Measurements from ENCODE around the gene BOLL.
"Not testable (repeated sequence)": the region's sequence is repeated elsewhere in the genome, so short reads cannot be mapped to it uniquely, and the experiment has no call there.

The BOLL gene

DNA sequence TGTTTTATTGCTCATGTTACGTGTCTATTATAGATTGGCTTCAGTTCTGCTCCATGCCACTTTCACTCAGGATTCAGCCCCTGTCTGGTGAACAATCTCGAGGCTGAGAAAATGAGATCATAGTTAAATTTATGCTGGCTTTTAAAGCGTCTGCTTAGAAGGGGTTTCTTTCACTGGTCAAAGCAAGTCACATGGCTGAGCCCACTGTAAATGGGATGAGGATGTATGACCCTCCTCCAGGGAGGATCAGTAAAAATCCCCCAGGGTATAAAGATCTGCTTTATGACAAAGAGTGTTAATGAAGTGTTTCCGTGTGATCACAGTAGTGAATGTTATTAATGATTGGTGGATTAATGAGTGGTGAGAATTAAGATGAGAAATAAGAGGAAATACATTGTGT lies 13.1 kb upstream of the BOLL start:
- no peak for DNase-seq (ENCODE audit: low read depth)

DNA sequence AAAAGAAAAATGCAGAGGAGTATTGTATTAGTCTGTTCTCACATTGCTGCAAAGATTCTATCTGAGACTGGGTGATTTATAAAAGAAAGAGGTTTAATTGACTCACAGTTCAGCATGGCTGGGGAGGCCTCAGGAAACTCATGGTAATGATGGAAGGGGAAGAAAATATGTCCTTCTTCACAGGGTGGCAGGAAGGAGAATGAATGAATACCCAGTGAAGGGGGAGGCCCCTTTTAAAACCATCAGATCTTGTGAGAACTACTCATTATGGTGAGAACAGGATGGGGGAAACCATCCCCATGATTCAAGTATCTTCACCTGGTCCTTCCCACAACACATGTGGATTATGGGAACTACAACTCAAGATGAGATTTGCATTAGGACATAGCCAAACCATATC lies 10.2 kb upstream of the BOLL start:
- DNase-seq (ENCODE audit: low read depth), result no peak

DNA sequence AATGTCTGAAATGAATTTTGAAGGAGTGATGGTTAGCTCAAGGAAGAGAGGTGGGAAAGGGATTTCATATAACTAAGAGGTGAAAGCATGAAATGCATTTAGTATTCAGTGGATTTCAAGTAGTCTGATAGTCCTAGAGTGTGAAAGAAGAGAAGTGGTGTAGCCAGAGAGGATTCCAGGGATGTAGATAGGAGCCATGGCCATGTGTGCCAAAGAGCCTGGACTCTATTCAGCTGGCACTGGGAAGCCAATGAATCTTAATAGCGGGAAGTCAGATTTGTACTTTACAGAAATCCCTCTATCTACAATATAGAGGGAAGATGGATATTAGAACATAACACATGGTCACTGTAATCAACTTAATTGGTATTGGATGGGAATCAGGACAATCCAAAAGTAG lies 8.3 kb upstream of the BOLL start:
- no peak for DNase-seq (ENCODE audit: low read depth)

DNA sequence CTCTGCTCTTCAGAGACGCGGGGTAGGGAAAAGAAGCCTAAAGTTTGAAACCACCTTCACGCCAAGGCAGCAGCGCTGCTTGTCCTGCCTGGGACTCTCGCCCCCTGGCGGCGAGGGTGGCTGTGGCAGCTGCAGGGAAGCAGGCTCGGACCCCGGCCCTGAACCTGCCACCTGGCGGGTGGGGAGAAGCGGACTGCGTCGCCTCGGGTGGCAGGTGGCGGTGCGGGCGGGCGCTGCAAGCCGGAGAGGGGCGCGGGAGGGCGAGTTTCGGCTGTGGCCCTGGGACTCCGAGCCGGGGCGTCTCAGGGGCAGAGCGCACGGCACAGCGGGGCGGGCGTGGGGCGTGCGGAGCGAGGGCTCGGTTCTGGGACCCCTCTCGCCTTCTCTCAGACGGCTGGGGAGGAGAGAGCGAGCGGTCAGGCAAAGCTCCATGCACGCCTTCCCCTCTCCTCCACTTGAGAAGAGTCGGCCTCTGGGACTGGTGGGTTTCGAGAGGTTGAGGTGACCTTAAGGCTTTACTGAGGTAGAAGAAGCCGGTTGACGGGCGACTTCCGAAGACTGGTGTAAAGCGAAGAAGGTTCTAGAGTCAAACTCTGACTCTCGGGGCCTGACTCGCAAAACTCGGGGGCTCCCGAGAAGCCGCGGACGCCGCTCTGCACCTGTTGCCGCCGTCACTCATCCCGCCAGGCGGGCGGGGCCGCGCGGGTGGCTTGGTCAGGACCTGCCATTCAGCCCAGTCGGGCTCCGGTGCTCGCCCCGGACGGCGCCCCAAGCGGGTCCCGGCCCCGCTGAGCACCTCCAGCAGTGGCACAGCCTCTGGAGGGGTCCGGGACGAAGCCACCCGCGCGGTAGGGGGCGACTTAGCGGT lies 1.1 kb upstream of the BOLL start:
- no peak for DNase-seq (ENCODE audit: low read depth)

DNA sequence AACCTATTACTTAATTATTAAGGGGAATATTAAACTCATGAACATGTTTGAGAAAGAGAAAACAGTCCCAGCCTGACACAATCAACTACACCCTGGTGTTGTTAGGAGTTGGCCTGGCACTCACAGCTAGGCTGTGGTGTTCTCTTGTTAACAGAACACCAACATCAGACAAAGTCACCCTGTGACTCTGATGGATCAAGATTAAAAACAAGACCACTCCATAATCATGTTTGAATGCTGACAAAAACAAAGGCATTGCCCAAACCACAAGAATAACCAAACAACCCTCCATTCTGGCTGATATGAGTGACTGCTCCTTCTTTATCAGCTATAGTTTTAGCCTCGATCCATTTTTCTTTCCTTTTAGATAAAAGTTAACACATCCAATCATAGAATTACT lies 3.0 kb downstream of the BOLL start:
- DNase-seq (ENCODE audit: low read depth), result no peak

DNA sequence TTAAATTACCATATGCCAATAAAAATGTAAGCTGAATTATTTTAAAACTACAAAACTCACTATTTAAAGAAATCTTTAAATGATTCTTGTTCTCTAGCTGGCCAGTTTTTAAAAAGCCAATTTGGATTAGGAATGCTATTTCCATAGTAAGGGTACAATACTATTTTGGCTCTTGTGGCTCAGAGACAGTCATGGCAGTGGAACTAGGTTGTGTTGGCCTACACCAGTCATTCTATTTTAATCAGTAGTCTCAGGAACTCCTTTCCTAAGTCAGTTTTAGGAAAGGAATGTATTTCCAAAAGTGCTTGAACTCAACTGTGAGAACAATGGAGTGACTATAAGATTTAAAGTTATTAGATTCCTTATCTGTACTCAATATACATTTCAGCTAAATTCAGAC lies 5.9 kb downstream of the BOLL start:
- no peak for DNase-seq (ENCODE audit: low read depth)

DNA sequence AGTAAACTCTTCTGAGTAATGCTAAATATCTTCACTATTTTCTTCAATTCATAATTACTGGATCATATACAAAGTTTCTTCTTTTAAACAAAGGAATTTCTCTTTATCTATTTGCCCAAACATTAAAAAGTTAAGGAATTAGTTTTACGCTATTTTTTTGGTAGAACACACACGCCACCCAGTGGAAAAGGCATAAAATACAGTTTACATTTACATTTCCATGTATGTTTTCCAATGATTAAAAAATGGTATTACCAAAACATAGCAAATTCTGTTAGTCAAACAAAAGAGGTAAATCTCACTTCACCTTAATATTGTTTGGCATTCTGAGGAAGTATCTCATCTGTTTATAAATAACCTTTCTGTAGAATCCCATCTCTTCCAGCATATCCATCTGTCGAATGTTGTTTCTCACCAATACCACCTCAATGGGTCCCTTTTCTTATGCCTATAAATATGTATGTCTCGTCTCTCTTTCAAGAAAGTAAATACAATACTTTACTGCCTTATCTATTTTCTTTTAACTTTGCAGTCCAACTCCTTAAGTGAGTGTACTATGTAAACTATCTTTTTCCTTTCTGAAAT lies 7.2 kb downstream of the BOLL start:
- peak; percentile 21 for DNase-seq (ENCODE audit: low read depth)

DNA sequence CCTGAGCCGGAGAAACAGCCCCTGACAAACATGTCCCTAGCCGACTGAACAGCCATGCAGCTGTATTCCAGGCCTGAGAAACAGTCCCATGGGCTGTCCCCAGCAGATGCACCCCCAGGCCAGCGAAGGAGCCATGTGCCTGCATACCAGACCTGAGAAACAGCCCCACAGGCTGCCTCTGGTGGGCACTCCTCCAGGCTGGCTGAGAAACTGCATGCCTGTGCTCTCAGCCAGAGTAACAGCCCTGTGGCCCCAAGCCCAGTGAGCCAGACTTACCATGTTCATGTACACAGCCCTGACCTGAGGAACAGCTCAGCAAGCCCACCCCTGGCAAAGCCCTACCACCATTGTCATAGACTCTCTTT lies 24.8 kb downstream of the BOLL start:
- DNase-seq (ENCODE audit: low read depth), result no peak

DNA sequence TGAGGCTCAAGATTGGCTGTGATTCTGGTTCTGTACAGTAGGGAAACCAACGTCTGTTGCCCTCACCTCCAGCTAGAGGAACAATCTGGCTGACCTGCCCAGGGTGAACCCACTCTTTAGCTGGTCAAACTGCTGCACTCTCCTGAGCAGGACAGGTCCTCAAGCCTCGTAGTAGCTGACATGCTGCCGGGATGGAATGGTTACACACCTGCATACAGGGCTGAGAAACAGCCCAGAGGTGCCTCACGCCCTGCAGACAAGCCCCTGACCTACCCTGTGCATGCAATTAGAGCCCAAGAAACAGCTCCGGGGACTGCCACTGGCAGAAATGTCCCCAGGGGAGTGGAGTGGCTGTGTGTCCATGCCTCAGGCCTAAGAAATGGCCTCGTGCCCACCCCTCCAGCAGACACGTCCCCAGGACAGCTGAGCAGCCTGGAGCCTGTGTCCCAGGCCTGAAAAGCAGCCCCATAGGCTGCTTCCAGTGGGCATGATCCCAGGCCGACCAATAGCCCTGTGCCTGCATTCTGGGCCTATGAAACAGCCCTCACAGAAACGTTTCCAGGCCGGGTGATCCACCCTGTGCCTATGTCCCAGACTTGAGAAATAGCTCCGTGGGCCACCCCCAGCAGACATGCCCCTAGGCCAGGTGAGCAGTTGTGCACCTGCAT lies 25.4 kb downstream of the BOLL start:
- DNase-seq (ENCODE audit: low read depth), result no peak

DNA sequence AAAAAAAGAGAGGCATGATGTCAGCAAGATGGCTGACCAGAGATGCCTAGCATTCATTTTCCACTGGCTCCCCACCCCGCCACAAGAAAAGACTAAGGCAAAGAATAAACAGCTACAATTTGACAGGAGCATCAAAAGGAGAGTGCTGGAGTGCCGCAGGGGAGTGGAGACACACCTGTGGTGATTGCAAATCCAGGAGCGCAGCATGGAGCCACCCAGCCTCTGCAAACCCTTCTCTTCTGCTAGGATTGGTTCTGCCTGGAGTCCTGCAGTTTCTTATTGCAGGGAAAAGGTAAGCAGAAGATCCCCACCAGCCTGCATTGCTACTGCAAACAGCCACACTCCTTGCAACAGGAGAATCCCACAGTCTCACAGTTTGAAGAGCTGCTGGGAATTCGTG lies 26.1 kb downstream of the BOLL start:
- DNase-seq (ENCODE audit: low read depth), result no peak

DNA sequence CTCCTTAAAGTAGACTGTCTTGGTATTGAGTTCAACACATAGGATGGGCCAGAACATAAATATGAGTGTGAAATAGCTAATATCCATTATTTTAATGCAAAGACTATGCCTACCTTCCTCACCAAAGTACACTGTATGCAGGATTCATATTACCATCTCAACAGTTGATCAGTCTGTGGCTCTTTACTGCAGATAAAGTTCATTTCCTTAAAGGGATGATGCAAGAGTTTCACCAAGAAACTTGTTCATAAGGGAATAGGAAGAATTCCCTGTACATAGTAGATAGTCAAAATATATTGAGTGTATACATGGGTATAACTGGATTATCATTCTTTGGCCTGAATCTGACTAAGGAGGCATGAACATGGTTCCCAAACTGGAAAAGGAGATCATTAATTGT lies 44.9 kb downstream of the BOLL start:
- no peak for DNase-seq (ENCODE audit: low read depth)

DNA sequence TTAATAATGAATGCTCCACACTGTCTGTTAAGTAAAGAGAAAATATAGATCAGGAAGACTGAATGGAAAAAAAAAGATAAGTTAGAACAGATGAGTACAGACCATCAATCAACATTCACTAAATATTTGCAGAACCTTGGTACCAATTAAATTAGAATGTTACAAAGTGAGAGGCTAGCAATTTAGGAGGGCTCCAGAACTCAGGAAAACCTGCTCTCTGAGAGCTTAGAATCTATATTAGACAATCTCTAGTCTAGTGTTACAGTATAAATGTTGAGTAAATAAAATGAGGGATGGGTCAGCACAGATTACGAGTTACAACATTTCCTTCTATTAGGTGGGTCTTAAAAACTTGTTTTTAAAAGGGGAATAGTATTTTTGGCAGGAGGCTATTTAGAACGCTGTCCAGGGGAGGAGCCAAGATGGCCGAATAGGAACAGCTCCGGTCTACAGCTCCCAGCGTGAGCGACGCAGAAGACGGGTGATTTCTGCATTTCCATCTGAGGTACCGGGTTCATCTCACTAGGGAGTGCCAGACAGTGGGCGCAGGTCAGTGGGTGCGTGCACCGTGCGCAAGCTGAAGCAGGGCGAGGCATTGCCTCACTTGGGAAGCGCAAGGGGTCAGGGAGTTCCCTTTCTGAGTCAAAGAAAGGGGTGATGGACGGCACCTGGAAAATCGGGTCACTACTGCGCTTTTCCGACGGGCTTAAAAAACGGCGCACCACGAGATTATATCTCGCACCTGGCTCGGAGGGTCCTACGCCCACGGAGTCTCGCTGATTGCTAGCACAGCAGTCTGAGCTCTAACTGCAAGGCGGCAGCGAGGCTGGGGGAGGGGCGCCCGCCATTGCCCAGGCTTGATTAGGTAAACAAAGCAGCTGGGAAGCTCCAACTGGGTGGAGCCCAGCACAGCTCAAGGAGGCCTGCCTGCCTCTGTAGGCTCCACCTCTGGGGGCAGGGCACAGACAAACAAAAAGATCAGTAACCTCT lies 56.3 kb downstream of the BOLL start:
- DNase-seq (ENCODE audit: low read depth), result not testable (repeated sequence)

DNA sequence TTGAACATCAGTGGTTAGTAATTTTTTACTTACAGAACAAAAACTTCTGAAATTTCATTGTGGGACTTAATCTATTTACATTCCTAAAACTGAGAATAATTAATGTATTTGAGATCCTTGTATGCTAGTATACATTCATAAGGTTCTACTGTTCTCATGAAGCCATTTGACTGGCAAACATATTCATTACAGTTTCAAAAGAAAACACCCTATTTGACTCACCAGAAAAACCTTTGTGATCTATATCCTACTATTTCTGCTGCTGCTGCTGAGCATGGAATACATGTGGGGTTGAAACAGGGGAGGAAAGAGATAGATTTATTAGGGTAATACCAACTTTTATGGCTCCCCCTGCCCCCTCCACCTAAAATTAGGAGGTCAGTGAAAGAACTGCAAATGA lies 58.1 kb downstream of the BOLL start:
- no peak for DNase-seq (ENCODE audit: low read depth)

DNA sequence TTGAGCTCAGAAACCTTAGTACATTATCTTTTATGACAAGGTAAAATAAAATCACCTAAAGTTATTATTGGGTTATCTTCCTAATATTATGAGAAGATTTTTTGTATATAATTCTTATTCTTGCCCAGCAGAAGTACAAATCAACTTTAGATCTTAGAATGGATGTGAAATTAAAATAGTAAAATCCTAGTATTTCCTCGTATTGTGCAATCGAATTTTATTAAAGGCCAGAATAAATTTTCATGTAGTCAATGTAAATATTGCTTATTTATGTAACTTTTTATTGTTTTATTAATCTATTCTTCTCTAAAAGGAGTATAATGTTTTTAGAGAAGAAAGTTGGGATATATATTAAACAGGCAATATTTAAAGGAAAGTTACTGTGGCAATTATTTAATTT lies 67.3 kb downstream of the BOLL start:
- DNase-seq (ENCODE audit: low read depth), result no peak

DNA sequence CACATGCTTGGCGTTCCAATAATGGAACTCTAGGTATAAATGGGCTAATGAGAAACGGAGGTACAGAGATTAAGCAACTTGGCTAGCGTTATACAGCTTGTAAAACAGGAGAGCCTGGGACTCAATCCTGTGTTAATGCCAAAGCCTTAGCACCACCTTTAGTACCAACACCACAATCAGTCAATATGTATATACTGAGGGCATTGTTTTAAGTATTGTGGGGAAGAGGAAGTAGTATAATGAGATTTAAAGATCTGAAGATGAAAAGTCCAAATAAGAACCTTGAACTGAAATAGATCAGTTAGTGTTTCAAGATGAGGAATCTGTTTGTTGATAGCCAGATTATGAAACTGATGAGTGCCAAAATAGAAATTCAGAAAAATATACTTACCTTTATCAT lies 71.8 kb downstream of the BOLL start:
- DNase-seq (ENCODE audit: low read depth), result no peak

DNA sequence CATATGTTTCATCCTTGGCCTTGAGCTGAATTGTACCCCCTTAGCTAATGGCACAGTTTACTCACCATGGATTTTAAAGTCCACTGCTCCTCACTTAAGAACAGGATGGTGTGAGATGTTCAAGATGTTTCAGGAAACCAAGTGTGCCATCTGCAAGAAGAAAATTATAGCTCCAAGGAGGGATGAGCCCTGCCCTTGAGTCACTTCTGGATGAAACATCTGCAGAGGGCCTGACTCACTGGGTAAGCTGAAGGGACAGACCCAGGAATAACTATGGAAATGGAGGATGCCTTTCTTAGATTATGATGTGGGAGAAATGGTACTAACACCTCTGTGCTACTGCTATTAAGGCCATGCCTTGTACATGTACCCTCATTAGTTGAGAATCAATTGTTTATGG lies 73.5 kb downstream of the BOLL start:
- no peak for DNase-seq (ENCODE audit: low read depth)

DNA sequence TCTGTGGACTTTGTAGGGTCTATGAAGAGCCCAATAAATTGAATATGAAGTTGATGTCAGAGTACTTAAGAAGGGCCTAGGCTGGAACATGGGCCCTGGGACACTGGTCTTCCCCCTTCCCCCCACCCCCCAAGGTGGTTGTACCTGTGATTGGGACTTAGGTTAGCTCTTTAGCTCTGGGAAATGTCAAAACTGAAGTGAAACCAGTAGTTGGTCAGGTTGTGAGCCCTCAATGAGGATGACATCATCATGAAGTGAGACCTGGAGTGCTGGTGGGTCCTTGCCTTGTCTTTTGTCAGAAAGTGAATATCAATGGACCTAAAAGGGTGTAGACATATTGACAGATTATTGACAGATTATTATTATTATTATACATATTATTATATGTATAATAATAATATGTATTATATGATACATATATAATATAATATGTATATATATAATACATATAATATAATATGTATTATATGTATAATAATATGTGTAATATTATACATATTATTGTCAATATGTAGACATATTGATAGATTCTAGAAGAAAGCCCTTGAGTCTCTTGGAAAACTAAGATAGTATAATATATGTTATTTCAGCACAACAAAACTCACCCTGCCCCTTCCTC lies 74.6 kb downstream of the BOLL start:
- DNase-seq (ENCODE audit: low read depth), result no peak

DNA sequence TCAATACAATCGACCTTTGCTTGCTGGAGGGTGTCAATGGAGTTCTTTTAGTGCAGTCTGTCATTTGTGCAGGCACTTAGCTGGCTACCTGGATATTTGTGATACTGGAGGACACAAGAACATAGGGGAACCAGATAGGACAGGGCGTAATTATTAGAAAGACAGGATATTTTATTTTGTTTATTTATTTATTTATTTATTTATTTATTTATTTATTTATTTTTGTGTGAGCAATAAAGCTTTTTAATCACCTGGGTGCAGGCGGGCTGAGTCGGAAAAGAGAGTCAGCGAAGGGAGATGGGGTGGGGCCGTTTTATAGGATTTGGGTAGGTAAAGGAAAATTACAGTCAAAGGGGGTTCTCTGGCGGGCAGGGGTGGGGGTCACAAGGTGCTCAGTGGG lies 76.0 kb downstream of the BOLL start:
- DNase-seq (ENCODE audit: low read depth), result not testable (repeated sequence)

DNA sequence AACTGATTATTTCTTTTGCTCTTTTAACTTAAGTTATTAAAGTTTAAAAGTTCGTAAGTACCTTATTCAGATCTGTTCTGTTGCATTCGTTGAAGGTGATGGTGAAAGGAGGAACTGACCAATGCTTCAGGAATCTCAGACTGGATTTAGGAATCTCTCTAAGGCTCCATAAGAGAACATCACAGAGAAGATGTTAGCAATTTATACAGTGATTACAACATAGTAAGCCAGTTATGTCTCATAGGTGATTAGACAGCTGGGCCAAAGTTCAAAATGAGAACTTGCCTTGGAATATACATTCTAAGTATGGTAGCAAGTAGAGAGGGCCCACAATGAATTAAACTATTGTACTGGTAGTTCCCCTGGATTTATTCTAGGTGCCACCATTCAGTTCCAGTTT lies 76.8 kb downstream of the BOLL start:
- no peak for DNase-seq (ENCODE audit: low read depth)

DNA sequence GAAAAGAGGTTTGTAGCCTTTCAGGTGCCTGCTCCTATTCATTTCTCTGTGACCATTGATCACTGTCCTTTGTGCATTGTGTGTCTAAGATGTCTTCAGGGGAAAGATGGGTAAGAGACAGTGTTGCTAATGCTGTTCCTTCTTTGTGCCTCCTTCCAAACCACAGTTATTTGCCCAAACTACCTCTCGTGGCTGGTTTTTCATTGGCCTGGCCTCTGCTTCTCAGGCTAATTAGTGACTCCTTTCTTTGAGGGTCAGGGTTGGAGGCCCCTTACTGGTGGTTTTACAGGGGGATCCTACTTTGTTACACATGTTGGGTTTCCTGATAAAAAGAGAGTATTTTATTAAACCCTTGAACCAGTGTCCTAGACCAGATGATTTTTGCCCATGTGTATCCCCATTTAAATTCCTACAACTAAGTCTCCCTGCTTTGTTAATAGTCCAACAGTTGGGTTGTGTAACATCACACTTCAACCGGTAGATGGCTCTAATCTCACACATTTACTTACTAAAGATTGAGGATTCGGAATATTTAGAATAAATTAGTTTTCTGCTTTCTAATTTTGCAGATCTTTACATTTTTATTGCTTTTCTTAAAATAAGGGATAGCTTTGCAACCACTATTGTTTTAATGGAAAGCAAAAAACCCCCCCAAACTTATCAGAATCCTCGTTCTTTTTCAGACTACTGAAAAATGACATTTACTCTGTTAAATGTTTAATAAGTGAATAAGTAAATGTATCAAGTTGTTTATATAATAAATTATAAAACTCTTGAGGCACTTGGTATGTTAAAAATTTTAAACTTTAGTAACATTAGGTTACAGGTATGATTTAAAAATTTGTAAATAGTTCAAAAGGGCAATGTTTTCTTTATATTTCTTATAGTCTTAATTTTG lies 77.6 kb downstream of the BOLL start:
- DNase-seq (ENCODE audit: low read depth), result peak; percentile 40

DNA sequence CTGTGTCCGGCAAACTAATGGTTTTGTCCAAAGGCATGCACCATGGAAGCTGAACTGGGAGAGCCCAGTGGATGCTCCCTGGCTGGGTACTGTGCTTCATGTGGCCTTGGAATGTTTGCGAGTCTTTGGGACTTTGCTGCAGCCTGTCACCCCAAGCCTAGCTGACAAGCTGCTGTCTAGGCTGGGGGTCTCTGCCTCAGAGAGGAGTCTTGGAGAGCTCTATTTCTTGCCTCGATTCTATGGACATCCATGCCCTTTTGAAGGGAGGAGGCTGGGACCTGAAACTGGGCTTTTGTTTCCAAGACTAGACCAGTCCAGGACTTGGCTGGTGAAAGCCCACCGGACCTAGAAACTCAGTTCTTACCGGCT lies 78.3 kb downstream of the BOLL start:
- no peak for DNase-seq (ENCODE audit: low read depth)

Data from stromal cell of bone marrow (primary cell).